Fibroblast of peridontal ligament (primary cell): ENCODE data around the gene DNASE1.

Experiments
- DNase-seq: peaks from one replicate; pipeline ENCODE4 v3.0.0-alpha.2; 2010; ENCODE audit errors: extremely low read depth

DNASE1 gene

GRCh38 chr16:3664187-3664896, 9.9 kb downstream of the DNASE1 start:
- DNase-seq, result no peak

DNA sequence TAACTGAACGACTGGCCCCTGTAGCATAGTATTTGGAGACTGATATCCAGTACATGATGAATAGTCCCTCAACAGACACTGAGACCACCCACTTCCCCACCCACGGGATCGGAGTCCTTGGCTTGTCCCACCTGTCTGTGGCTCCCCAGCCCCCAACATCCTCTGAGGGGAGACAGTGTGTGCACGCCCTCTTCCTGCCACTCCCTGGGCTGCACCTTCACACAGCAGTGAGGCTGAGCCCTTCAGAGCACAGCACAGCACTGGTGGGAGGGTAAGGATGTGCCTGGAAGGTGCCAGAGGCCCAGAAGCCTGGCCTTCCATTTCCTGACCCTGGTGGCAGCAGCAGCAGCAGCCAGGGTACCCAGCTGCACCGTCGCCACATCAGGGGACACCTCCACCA, 11.0 kb downstream of the DNASE1 start:
- DNase-seq, result no peak

- no peak for DNase-seq
Observed at GRCh38 chr16:3668626-3669025, 14.1 kb downstream of the DNASE1 start.

- DNase-seq, result no peak
Observed at GRCh38 chr16:3669082-3669481, 14.6 kb downstream of the DNASE1 start.

DNA sequence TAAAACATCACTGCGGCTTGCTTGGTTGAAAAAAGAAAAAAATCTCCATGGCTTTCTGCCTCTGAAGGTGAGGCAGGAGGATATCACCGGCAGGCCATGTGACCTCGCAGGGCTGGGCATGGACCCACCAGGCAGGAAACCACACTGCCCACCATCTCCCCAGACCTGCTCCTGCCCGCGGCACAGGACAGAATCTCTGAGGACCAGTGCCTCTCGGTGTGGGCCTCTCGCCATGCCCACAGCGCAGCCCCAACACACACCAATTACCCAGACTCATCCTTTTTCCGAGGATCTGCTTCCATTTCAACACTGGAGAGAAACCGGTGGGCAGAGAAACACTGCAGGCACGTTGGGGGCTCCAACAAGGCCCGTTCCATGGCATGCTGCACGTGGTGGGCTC, 16.2 kb downstream of the DNASE1 start:
- DNase-seq, result no peak

DNA sequence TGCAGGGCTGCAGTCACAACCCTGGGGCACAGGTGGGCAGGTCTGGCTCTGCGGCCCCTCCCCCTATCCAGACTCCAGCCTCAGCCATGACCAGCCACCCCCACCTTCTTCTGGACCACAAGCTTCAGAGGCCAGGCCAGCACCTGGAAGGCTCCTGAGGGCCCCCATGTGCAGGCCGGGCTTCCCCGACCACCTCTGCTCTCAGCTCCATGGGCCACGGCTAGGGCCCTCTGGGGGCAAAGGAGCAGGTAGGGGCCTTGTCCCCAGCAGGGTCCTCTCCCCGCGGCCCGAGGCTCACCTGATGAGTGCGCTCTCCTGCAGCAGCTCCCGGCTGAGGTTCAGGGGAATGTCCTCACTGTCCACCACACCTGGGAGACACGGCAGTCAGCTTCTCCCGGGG, 16.9 kb downstream of the DNASE1 start:
- no peak for DNase-seq

DNA sequence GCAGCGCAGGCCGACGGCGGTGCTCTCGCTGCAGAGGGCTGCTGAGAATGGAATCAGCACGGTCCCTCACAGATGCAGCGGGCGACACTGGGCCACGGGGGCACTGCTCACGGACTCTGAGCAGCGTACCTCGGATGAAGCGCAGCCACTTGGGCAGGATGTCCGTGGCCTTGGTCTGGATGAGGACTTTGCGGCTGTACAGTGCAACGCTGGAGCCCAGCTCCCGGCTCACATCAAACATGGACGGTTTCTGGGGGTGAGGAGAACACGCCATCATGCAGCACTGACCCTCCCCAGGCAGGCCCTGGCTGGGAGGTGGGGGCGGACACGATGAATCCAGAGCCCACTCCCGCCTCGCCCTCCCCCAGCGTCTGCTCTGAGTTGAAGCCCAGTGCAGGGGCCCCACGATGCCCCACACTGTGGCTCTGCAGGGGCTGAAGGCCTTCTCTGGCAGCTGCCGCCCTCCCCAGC, 18.1 kb downstream of the DNASE1 start:
- no peak for DNase-seq

DNA sequence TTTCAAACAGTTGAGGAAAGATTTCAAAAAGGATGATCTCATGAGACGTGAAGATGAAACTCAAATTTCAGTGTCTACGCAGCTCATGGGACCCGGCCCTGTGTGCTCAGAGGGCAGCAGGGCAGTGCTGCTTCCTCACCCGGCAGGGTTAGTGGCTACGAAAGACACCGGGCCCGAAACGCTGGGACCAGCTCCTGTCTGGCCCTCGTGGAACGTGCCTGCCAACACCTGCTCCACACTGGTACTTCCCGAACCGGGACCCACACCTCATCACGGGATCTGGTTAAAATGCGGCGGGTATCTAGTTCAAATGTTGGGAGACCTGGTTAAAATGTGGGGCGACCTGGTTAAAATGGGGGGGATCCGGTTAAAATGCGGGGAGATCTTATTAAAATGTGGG, 18.7 kb downstream of the DNASE1 start:
- no peak for DNase-seq

DNA sequence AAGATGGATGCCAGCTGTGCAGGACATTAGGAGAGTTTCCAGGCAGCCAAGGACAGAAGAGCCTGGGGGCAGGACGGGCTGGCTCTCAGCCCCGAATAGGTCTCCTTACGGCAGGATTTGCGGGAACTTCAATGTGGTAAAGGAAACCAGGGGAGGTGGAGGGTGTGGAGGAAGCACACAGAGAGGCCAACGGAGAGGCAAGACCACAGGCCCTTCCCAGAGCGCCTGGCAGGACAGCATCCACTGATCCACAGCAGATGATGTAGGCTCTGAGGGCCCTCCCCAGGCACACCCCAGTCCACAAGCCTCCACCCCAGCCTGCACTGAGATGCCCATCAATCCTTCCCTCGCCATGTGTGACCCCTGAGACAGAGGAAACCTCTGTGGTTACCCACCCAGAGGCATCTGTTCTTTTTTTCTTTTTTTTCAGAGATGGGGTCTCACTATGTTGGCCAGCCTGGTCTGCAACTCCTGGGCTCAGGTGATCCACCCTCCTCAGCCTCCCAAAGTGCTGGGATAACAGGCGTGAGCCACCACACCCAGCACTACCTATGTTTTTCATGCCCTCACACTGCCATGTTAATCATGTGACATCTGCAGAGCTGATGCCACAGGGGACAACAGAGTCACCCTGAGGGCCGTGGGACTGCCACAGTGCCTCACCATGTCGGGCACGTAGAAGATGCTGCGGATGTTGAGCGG, 19.3 kb downstream of the DNASE1 start:
- no peak for DNase-seq

GRCh38 chr16:3674513-3675295, 20.2 kb downstream of the DNASE1 start:
- DNase-seq, result no peak

DNA sequence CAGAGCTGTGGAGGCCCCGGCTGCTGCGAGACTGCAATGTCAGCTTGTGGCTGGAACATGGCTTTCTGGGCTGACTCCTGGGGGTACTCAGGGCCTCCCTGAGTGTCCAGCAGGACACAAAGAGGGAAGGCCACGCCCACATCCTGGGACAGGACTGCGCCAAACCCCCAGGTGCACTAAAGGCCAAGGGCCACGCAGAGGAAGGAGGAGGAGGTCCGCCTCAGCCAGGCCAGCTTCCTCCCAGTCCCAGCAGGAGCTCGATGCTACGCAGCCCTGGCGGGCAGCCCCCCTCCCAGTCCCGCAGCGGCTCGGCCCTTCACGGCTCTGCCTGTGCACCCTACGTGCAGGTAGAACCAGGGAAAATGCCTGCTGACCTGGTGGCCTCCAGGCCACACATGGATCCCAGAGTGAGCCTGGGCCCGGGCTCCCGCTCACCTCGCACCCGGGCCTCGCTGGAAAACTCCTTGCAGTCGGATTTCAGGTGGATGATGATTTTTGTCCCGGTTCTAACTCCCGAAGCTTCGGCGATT, 21.2 kb downstream of the DNASE1 start:
- DNase-seq, result no peak

DNA sequence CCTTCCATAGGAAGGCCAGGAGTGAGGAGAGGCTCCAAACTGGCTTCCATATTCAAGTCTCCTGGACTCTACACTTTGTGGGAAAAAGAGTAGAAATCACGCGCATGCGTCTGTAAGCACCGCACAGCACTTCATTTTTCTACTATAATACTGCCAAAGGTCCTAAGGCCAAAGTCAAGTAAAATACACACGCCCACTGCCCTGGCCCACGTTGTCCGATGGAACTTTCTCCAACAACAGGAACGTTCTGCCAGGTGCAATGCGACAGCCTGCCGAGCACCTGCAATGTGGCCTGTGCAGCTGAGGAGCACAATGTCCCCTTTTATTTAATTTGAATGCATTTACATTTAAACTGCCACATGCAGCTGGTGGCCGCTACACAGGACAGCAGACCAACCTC, 23.5 kb downstream of the DNASE1 start:
- no peak for DNase-seq

GRCh38 chr16:3681206-3681605, 26.7 kb downstream of the DNASE1 start:
- DNase-seq, result peak; percentile 45

GRCh38 chr16:3687021-3687420, 32.5 kb downstream of the DNASE1 start:
- DNase-seq, result no peak

- no peak for DNase-seq
Observed at GRCh38 chr16:3687792-3688191, 33.3 kb downstream of the DNASE1 start.

DNA sequence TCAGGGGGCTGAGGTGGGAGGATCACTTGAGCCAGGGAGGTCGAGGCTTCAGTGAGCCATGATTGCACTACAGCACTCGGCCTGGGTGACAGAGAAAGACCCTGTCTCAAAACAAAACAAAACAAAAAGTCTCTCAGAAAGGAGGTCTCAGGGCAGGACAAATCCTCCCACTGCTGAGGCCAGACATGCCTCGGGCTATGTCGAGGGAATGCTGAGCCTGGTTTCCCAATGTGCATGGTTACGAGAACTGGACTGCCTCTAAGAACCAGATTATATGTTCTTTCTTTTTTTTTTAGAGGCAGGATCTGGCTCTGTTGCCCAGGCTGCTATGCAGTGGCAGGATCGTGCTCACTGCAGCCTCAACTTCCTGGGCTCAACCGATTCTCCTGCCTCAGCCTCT, 35.2 kb downstream of the DNASE1 start:
- DNase-seq, result peak; percentile 5

DNA sequence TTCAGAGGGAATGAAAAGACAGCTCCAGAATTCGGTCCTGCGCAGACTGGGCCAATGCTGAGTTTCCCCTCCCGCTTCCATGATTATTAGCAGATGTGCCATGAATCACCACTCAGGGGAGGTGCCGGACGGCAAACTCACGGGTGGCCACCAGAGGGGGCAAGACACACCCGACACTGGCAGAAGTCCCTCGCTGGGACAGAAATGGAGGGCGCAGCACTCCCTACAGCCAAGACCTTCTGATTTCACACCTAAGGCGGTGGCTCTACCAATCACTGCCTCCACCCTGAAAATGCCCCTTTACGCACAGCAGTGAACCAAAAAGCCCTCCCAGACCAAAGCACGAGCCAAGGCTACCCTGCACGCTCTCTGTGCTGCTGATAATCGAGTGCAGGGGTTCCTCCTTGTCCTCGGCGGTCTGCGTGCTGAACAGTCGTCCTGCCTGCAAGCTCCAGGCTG, 36.0 kb downstream of the DNASE1 start:
- peak; percentile 98 for DNase-seq

- DNase-seq, result peak; percentile 44
Observed at GRCh38 chr16:3690980-3691720, 36.7 kb downstream of the DNASE1 start.

DNA sequence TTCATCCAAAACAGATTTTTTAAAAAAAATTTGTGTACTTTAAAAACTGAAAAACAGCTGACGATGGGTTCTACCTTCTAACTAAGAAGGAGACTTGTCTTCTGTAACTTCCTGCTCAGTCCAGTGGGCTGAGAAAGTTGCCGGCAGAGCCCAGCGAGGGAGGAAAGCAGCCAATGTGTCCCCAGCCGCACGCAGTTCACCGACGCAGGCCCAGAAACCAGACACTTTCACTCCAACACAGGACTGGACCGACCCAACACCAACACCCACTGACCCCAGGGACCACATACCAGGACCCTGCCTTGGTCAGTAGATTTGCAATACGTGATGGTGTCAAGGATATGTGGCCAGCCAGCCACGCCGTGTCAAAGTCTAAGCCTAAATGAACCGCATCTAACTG, 37.3 kb downstream of the DNASE1 start:
- DNase-seq, result peak; percentile 5

- no peak for DNase-seq
Observed at GRCh38 chr16:3694051-3694450, 39.6 kb downstream of the DNASE1 start.

DNA sequence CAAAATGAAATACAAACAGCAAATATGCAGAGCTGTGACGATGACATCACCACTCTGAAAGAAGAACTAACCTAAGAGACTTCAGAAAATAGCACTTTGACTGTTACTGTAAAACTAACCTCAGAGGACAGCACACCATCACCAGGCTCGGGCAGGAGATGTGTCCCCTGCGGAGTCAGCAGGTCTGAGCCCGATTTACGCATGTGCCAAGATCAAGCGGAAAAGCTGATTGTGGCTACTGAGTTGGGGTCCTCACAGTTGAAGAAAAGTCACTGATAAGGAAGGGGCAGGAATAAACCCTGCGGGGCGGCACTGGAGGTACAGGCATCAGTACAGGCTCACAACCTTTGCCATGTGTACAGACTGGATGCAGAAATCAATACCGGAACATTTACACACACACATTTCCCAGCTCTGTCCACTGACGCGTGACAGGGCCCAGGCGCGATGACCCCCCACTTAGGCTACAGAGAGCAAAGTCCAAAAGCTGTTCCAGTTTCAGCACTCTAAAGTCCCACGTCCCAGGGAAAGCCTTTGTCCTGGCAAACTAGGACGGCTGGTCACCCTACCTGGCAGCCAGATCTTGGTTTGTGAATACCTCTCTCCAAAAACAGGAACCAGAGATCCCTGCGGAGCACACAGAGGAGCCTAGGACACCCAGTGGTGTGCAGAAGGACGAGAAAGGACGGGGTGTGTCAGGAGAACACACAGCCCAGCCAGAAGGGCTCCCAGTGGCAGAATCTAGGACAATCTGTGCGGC, 41.3 kb downstream of the DNASE1 start:
- no peak for DNase-seq
